HepG2 (cell line): ENCODE data around the gene RHCE. TPM values are rescaled to one million over a fixed set of nuclear protein-coding genes. Genes with fewer than 3 reads are reported as not detected.

Source experiments
- CREB1 ChIP-seq, 2 experiments: fragments of 450-650 bp in 1 of 2; IDR thresholded peaks; 2 replicates each; pipeline ENCODE4 v1.6.1; 2016 to 2017; ENCODE audit warnings: control low read depth in 1 of 2, mild to moderate bottlenecking in 1 of 2, missing compliant biosample characterization in 1 of 2, missing genetic modification characterization in 1 of 2
- JARID2 ChIP-seq: sonication (generic); formaldehyde crosslinking; IDR thresholded peaks from 2 replicates; pipeline ENCODE4 v1.8.1; 2023; ENCODE audit warnings: missing genetic modification reagents, inconsistent platforms; ENCODE audit not compliant: insufficient replicate concordance
- MAZ ChIP-seq, 2 experiments: sonication (generic) in 1 of 2; formaldehyde crosslinking in 1 of 2; IDR thresholded peaks; 2 replicates each; pipeline versions ENCODE4 v1.5.0 to v1.6.1; 2012 to 2020; ENCODE audit warnings: low read depth in 2 of 2, mild to moderate bottlenecking in 2 of 2, borderline replicate concordance in 1 of 2, improper control_type of control experiment in 1 of 2, low read length in 1 of 2, missing genetic modification reagents in 1 of 2, moderate library complexity in 1 of 2
- MYNN ChIP-seq: sonication (generic); formaldehyde crosslinking; IDR thresholded peaks from 2 replicates; pipeline ENCODE4 v1.4.0; 2020; ENCODE audit warnings: mild to moderate bottlenecking, low read depth, missing genetic modification reagents
- MZF1 ChIP-seq: sonication (generic); formaldehyde crosslinking; IDR thresholded peaks from 2 replicates; pipeline ENCODE4 v1.8.1; 2023; ENCODE audit warnings: mild to moderate bottlenecking, missing genetic modification reagents, borderline replicate concordance
- NAIF1 ChIP-seq: sonication (generic); formaldehyde crosslinking; IDR thresholded peaks from 2 replicates; pipeline ENCODE4 v1.5.0; 2020; ENCODE audit warnings: mild to moderate bottlenecking, missing genetic modification reagents, borderline replicate concordance
- RFX1 ChIP-seq: fragments of 450-650 bp; IDR thresholded peaks from 2 replicates; pipeline ENCODE4 v1.6.1; 2017
- SMARCE1 ChIP-seq: fragments of 450-650 bp; IDR thresholded peaks from 2 replicates; pipeline ENCODE4 v1.6.1; 2017; ENCODE audit warnings: borderline replicate concordance
- ZBTB42 ChIP-seq: sonication (generic); formaldehyde crosslinking; IDR thresholded peaks from 2 replicates; pipeline ENCODE4 v1.5.0; 2020; ENCODE audit warnings: mild to moderate bottlenecking, missing genetic modification reagents
- ZNF232 ChIP-seq: sonication (generic); formaldehyde crosslinking; IDR thresholded peaks from 2 replicates; pipeline ENCODE4 v1.4.0; 2020; ENCODE audit warnings: missing genetic modification reagents, borderline replicate concordance
- ZNF263 ChIP-seq: sonication (generic); formaldehyde crosslinking; IDR thresholded peaks from 2 replicates; pipeline ENCODE4 v1.4.0; 2020; ENCODE audit warnings: missing genetic modification reagents
- ZNF552 ChIP-seq: sonication (generic); formaldehyde crosslinking; IDR thresholded peaks from 2 replicates; pipeline ENCODE4 v1.9.0; 2022; ENCODE audit warnings: missing genetic modification reagents, mild to moderate bottlenecking, borderline replicate concordance
- ZNF570 ChIP-seq: sonication (generic); formaldehyde crosslinking; IDR thresholded peaks from 2 replicates; pipeline ENCODE4 v1.4.0; 2020; ENCODE audit warnings: mild to moderate bottlenecking, missing genetic modification reagents, borderline replicate concordance
- ZNF670 ChIP-seq: sonication (generic); formaldehyde crosslinking; IDR thresholded peaks from 2 replicates; pipeline ENCODE4 v1.8.0; 2022; ENCODE audit warnings: mild to moderate bottlenecking, missing genetic modification reagents, borderline replicate concordance
- ZNF678 ChIP-seq: sonication (generic); formaldehyde crosslinking; IDR thresholded peaks from 2 replicates; pipeline ENCODE4 v1.4.0; 2020; ENCODE audit warnings: mild to moderate bottlenecking, missing genetic modification reagents
- ZNF850 ChIP-seq: sonication (generic); formaldehyde crosslinking; conservative IDR thresholded peaks from 2 replicates; pipeline ENCODE4 v1.9.0; 2021; ENCODE audit warnings: mild to moderate bottlenecking, missing genetic modification reagents
- polyA plus RNA-seq, 8 experiments: library from polyadenylated mRNA; depleted of rRNA in 3 of 8; stranded (reverse) in 7 of 8; unstranded in 1 of 8; fragments of >200 nt; fragmentation: Illumina TruSeq in 4 of 8; extraction: Trizol in 4 of 8; gene quantifications; 2 replicates each; pipeline versions ENCODE4 v1.2.1 to v1.2.3, GENCODE V29; 2011 to 2016; ENCODE audit warnings: low read depth in 4 of 8, missing spikeins in 1 of 8, mixed read lengths in 1 of 8; ENCODE audit not compliant: insufficient read depth in 1 of 8
- total RNA-seq, 5 experiments: library from RNA; depleted of rRNA; stranded (reverse); fragments of >200 nt; fragmentation: Illumina TruSeq; extraction: Trizol; gene quantifications; 2 replicates each; pipeline ENCODE4 v1.2.3, GENCODE V29; 2016; ENCODE audit warnings: low read depth in 1 of 5
- TF ChIP-seq, protein P1 (sequence below), 2 experiments: sonication (generic) in 1 of 2; formaldehyde crosslinking in 1 of 2; IDR thresholded peaks; 2 replicates each; pipeline versions ENCODE4 v1.5.1 to v1.6.1; 2011 to 2020; ENCODE audit warnings: borderline replicate concordance in 1 of 2, low read depth in 1 of 2, low read length in 1 of 2, mild to moderate bottlenecking in 1 of 2, missing genetic modification reagents in 1 of 2, moderate library complexity in 1 of 2
- TF ChIP-seq, protein P2 (sequence below), 2 experiments: fragments of 450-650 bp in 1 of 2; sonication (generic) in 1 of 2; formaldehyde crosslinking; IDR thresholded peaks; 2 replicates each; pipeline versions ENCODE4 v1.5.0 to v1.8.0; 2020 to 2022; ENCODE audit warnings: mild to moderate bottlenecking in 1 of 2, missing genetic modification reagents in 1 of 2
- TF ChIP-seq, protein P3 (sequence below): sonication (generic); formaldehyde crosslinking; IDR thresholded peaks from 2 replicates; pipeline ENCODE4 v1.4.0; 2020; ENCODE audit warnings: mild to moderate bottlenecking, missing genetic modification reagents, borderline replicate concordance
- TF ChIP-seq, protein P4 (sequence below): sonication (generic); formaldehyde crosslinking; conservative IDR thresholded peaks from 2 replicates; pipeline ENCODE4 v1.8.0; 2022; ENCODE audit warnings: mild to moderate bottlenecking, moderate library complexity, missing genetic modification reagents

The RHCE gene
- total and polyA plus RNA-seq, 2 of the 13 experiments (the other 11 are each of a cell fraction or from before 2014, with no cell fraction given): 0.30 TPM; not detected in 1

DNA sequence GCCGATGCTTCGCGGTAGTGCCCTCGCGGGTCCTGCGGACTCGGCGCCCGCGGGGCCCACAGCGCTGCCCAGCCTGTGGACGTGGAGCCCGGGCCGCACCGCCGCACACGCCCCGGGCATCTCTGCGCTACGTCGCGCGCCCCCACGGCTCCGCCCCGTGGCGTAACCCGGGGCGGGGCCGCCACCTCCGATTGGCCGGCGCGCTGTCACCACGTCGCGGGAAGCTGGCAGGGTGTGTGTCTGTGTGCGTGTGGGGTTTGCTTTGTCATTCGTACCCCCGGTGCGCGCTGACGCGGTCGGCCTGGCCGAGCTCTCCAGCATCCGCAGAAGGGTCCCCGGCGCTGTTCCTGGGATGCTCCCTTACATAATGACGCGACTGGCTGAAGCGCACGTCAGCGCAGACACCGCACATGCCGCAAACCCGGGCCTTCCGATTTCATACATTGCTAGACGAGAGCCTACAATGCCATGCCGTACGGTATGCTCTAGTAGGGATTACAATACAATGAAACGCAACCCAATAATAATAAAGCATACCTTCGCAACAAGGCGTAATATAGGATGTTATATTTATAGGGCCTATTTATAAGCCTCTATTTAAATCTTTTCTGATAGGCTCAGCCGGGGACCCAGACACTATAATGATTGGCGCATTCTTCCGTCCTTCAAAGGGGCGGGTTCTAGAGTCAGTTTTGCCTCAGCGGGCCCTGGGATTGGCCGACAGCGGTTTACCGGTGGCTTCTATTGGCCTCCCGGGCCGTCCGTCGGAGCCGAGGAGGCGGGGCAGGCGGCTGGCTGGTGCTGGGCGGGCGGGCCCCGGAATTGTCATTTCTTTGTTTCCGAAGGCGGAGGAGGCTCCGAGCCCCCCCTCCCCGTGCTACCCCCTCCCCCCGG, 9.7 kb upstream of the RHCE start, which contains the start of gene MACO1 (continued):
- peak; percentile 75 for TF ChIP-seq CREB1 (IDR thresholded peaks at IDR 0.05)
- peak; percentile 79 for TF ChIP-seq CREB1 (CRISPR knock-in tag; IDR thresholded peaks at IDR 0.05)
- peak; percentile 86; the same call in 1 of the 2 replicates for TF ChIP-seq NAIF1 (CRISPR knock-in tag)
- TF ChIP-seq ZNF263 (CRISPR knock-in tag): no peak
- no peak for TF ChIP-seq ZNF552 (CRISPR knock-in tag)
- TF ChIP-seq, protein P1, sequence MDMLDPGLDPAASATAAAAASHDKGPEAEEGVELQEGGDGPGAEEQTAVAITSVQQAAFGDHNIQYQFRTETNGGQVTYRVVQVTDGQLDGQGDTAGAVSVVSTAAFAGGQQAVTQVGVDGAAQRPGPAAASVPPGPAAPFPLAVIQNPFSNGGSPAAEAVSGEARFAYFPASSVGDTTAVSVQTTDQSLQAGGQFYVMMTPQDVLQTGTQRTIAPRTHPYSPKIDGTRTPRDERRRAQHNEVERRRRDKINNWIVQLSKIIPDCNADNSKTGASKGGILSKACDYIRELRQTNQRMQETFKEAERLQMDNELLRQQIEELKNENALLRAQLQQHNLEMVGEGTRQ (IDR thresholded peaks at IDR 0.05; ENCODE audit: low read depth, low read length): no peak
- TF ChIP-seq, protein P1 (CRISPR knock-in tag; IDR thresholded peaks at IDR 0.05; ENCODE audit: borderline replicate concordance): no peak
- no peak for TF ChIP-seq RFX1
- TF ChIP-seq MZF1 (CRISPR knock-in tag): 0 out of 2 replicates have a peak, but pooled peaks have one; percentile 46
- TF ChIP-seq ZNF678 (CRISPR knock-in tag): no peak
- TF ChIP-seq MAZ (IDR thresholded peaks at IDR 0.05; ENCODE audit: borderline replicate concordance, low read depth, low read length): peak; percentile 74; the same call in 1 of the 2 replicates
- 0 out of 2 replicates have a peak, but pooled peaks have one; percentile 4 for TF ChIP-seq MAZ (CRISPR knock-in tag; IDR thresholded peaks at IDR 0.05; ENCODE audit: low read depth)
- TF ChIP-seq MYNN (CRISPR knock-in tag): no peak
- TF ChIP-seq JARID2 (CRISPR knock-in tag): no peak
- TF ChIP-seq, protein P2, sequence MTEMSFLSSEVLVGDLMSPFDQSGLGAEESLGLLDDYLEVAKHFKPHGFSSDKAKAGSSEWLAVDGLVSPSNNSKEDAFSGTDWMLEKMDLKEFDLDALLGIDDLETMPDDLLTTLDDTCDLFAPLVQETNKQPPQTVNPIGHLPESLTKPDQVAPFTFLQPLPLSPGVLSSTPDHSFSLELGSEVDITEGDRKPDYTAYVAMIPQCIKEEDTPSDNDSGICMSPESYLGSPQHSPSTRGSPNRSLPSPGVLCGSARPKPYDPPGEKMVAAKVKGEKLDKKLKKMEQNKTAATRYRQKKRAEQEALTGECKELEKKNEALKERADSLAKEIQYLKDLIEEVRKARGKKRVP (CRISPR knock-in tag; IDR thresholded peaks at IDR 0.05): no peak; a peak in 1 of 4 replicates
- TF ChIP-seq ZBTB42 (CRISPR knock-in tag): no peak
- no peak for TF ChIP-seq ZNF670 (CRISPR knock-in tag)
- no peak; the same call in 1 of the 2 replicates for TF ChIP-seq ZNF232 (CRISPR knock-in tag)
- TF ChIP-seq ZNF850: no peak
- TF ChIP-seq, protein P3, sequence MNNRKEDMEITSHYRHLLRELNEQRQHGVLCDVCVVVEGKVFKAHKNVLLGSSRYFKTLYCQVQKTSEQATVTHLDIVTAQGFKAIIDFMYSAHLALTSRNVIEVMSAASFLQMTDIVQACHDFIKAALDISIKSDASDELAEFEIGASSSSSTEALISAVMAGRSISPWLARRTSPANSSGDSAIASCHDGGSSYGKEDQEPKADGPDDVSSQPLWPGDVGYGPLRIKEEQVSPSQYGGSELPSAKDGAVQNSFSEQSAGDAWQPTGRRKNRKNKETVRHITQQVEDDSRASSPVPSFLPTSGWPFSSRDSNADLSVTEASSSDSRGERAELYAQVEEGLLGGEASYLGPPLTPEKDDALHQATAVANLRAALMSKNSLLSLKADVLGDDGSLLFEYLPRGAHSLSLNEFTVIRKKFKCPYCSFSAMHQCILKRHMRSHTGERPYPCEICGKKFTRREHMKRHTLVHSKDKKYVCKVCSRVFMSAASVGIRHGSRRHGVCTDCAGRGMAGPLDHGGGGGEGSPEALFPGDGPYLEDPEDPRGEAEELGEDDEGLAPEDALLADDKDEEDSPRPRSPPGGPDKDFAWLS (CRISPR knock-in tag): no peak
- TF ChIP-seq, protein P4, sequence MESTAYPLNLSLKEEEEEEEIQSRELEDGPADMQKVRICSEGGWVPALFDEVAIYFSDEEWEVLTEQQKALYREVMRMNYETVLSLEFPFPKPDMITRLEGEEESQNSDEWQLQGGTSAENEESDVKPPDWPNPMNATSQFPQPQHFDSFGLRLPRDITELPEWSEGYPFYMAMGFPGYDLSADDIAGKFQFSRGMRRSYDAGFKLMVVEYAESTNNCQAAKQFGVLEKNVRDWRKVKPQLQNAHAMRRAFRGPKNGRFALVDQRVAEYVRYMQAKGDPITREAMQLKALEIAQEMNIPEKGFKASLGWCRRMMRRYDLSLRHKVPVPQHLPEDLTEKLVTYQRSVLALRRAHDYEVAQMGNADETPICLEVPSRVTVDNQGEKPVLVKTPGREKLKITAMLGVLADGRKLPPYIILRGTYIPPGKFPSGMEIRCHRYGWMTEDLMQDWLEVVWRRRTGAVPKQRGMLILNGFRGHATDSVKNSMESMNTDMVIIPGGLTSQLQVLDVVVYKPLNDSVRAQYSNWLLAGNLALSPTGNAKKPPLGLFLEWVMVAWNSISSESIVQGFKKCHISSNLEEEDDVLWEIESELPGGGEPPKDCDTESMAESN (CRISPR knock-in tag): no peak
- no peak for TF ChIP-seq SMARCE1
- TF ChIP-seq ZNF570 (CRISPR knock-in tag): no peak
